HG02852 (cell line): Measurements from ENCODE around the gene SUGCT.
"Not testable (repeated sequence)": the region's sequence is repeated elsewhere in the genome, so short reads cannot be mapped to it uniquely, and the experiment has no call there.

Source experiments
- ATAC-seq: cut with Tn5 transposase; IDR thresholded peaks from one replicate; pipeline ENCODE4 v1.9.1; 2021; ENCODE audit warnings: mild to moderate bottlenecking, moderate library complexity; ENCODE audit not compliant: unreplicated experiment

SUGCT gene

GRCh38 chr7:40400525-40400924 lies 265.7 kb downstream of the SUGCT start:
- no peak for ATAC-seq

GRCh38 chr7:40401406-40401805 lies 266.6 kb downstream of the SUGCT start:
- no peak for ATAC-seq

GRCh38 chr7:40402661-40403060 lies 267.9 kb downstream of the SUGCT start:
- no peak for ATAC-seq

- no peak for ATAC-seq
Measured at GRCh38 chr7:40403703-40404476, 269.1 kb downstream of the SUGCT start.

- no peak for ATAC-seq
Measured at GRCh38 chr7:40405991-40406390, 271.2 kb downstream of the SUGCT start.

- ATAC-seq = no peak
Measured at GRCh38 chr7:40412323-40412722, 277.5 kb downstream of the SUGCT start.

- ATAC-seq = not testable (repeated sequence)
Measured at GRCh38 chr7:40414704-40415103, 279.9 kb downstream of the SUGCT start.

- no peak for ATAC-seq
Measured at GRCh38 chr7:40418448-40418847, 283.6 kb downstream of the SUGCT start.

GRCh38 chr7:40418983-40419382 lies 284.2 kb downstream of the SUGCT start:
- no peak for ATAC-seq

GRCh38 chr7:40419806-40420205 lies 285.0 kb downstream of the SUGCT start:
- no peak for ATAC-seq

GRCh38 chr7:40421433-40421832 lies 286.6 kb downstream of the SUGCT start:
- no peak for ATAC-seq

GRCh38 chr7:40425696-40426095 lies 290.9 kb downstream of the SUGCT start:
- ATAC-seq = no peak

- no peak for ATAC-seq
Measured at GRCh38 chr7:40428421-40428820, 293.6 kb downstream of the SUGCT start.

GRCh38 chr7:40429826-40430225 lies 295.0 kb downstream of the SUGCT start:
- no peak for ATAC-seq

GRCh38 chr7:40432046-40432445 lies 297.2 kb downstream of the SUGCT start:
- no peak for ATAC-seq

GRCh38 chr7:40436710-40437109 lies 301.9 kb downstream of the SUGCT start:
- ATAC-seq = no peak

- ATAC-seq = no peak
Measured at GRCh38 chr7:40437498-40437897, 302.7 kb downstream of the SUGCT start.

GRCh38 chr7:40437936-40438634 lies 303.3 kb downstream of the SUGCT start:
- no peak for ATAC-seq

- ATAC-seq = no peak
Measured at GRCh38 chr7:40439686-40440085, 304.9 kb downstream of the SUGCT start.

GRCh38 chr7:40447345-40447744 lies 312.5 kb downstream of the SUGCT start:
- no peak for ATAC-seq

GRCh38 chr7:40455485-40455884 lies 320.7 kb downstream of the SUGCT start:
- no peak for ATAC-seq

GRCh38 chr7:40457776-40458480 lies 323.1 kb downstream of the SUGCT start:
- ATAC-seq = no peak
